NCI-H748 treated with DMSO at 0.1 percent for 48 hours (cell line): ENCODE measurements around the gene PRR13.
"Not testable (repeated sequence)": the region's sequence is repeated elsewhere in the genome, so short reads cannot be mapped to it uniquely, and the experiment has no call there.

ENCODE experiments used
- DNase-seq: peaks from one replicate; lab custom pipeline; 2025; lab: John Stamatoyannopoulos, UW

The PRR13 gene

DNA sequence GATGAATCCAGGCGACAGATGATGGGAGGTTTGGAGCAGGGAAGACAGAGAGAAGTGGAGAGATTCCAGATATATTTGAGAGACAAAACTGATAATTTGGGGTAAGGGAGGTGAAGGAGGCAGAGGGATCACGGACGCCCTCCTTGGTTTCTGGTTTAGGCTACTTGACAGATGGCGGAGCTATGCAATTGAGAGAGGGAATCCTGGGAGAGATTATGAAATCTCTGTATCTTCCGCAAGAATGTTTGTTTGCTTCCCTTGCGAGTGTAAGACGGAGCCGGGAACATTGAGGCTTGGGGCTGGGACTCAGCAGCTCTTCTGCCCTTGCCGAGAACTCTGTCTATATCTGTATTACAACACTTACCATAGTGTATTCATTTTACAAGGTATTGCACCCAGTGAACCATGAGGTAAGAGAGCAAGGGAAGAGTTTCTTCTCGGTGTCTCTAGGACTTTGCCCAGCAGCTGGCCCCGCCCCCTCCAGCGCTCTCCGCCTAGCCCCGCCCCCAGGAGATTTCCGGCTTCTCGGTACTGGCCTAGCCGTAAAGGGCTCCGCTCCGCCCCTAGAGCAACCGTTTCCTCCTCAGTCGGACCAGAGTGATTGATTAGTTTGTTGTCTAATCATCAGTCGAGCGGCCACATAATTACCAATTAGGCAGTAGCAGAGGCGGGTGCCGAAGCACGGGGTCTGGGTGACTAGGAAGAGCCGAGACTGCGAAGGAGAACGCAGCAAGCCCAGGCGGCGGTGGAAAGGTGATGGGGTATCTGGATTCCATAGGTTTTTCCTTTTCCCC is at the start of gene PRR13:
Gene PRR13, plus strand, starts transcription at position 695 of the 794 bp plus-strand sequence. CDS start 981 bp downstream, outside the sequence.
- peak; percentile 99 for DNase-seq

DNA sequence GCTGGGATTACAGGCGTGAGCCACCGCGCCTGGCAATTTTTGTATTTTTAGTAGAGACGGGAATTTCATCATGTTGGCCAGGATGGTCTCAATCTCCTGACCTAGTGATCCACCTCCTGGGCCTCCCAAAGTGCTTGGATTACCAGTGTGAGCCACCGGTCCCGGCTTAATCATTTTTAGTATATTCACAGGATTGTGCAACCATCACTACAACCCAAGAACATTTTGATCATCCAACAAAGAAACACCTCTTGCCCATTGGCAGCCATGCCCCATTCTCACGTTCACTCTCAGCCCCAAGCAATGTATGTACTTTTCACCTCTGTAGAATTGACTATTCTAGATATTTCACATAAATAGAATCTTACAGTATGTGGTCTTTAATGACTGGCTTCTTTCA is 41.6 kb upstream of the PRR13 start:
- DNase-seq: no peak

GRCh38 chr12:53402351-53402750 is 39.2 kb upstream of the PRR13 start:
- DNase-seq: not testable (repeated sequence)

DNA sequence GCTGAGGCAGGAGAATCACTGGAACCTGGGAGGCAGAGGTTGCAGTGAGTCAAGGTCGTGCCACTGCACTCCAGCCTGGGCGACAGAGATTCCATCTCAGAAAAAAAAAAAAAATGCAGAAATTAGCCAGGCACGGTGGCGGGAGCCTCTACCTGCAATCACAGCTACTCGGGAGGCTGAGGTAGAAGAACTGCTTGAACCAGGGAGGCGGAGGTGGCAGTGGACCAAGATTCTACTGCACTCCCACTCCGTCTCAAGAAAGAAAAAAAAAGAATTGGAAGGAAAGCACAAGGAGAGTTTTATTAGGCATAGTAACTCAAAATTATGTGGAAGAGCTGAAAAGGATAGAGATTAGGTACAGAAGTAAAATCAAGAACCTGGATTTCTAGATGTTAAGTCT is 38.7 kb upstream of the PRR13 start:
- DNase-seq: no peak

DNA sequence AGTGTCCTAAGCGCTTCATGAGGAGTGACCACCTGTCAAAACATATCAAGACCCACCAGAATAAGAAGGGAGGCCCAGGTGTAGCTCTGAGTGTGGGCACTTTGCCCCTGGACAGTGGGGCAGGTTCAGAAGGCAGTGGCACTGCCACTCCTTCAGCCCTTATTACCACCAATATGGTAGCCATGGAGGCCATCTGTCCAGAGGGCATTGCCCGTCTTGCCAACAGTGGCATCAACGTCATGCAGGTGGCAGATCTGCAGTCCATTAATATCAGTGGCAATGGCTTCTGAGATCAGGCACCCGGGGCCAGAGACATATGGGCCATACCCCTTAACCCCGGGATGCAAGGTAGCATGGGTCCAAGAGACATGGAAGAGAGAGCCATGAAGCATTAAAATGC is 30.6 kb upstream of the PRR13 start:
- DNase-seq: no peak

DNA sequence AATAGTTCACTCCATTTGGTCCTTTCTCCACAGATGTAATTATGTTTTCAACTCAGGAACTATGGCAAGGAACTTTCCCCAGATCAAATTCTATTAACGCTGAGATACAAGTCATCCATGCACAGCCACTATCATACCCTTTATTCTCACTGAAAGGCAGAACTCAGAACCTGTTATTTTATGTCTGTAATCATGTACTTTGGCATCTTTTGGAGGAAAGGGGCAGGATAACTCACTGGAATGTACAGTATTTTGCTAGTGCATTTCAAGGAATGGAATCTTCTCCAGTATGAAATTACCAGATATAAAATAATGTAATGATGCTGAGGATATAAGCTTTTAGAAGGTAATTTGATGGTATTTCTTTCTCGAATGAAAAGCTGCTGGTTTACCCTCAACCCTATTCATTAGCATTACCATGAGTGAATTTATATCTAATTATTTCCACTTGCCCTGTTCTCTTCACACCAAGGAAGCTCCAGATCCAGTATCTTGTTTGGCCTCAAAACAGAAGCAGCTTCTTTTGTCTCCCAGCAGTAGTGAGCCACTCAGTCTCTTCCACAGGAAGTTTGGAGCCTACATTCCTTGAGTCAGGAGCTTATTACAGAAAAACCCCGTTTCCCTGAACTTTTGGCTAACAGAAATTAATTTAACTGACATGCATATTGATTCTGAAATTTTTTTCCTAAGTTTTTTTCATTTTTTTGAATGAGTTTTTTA is 27.9 kb upstream of the PRR13 start:
- no peak for DNase-seq

DNA sequence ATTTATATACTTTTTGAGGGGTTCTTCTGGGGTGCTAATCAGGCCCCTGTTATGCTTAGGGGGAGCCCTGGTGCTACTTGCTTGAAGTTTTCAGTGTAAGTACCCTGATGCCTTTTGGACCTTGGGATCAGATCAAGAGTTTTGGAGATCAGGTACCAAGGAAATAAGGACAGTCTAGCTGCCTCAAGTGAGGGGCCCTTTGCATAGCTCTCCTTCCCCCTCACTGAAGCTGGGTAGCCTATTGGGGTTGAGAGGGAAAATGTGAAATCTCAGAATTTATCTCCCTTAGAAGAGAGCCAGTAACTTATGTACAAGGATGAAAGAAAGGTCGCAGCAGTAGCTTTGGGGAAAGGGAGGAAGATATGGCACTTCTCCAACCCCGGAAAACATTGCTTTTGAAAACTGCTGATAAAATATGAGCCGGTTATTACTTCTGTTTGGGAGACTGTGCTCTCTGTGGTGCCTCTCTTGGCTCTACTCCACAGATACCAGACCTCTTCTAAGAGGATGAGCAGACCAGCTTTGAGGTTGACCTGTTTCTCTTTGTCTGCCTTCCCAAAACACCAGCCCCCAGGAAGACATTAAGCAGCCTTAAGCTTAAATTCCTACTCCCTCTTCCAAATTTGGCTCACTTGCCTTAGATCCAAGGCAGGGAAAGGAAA is 26.6 kb upstream of the PRR13 start:
- no peak for DNase-seq

- not testable (repeated sequence) for DNase-seq
Observed at GRCh38 chr12:53415752-53416389, 25.7 kb upstream of the PRR13 start.

GRCh38 chr12:53417291-53417816 is 24.2 kb upstream of the PRR13 start:
- not testable (repeated sequence) for DNase-seq

- DNase-seq: no peak
Observed at GRCh38 chr12:53418221-53418620, 23.3 kb upstream of the PRR13 start.

DNA sequence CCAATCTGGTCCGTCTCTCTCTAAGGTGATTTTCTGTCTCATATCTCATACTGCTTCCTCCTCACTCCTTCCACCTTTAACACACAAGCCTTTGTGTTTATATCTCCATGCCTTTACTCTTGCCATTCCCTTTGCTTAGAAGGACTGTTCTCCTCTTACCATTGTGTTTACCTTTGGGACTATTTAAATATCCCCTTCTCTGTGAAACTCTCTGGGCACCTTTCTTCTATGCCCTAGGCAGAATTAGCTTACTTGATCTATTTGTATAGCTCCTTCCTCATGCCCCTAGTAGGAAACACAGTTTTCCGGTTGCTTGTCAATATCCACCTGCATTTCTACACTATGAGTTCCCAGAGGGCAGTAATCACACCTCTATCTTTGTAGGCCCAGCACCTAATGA is 21.8 kb upstream of the PRR13 start:
- DNase-seq: no peak

DNA sequence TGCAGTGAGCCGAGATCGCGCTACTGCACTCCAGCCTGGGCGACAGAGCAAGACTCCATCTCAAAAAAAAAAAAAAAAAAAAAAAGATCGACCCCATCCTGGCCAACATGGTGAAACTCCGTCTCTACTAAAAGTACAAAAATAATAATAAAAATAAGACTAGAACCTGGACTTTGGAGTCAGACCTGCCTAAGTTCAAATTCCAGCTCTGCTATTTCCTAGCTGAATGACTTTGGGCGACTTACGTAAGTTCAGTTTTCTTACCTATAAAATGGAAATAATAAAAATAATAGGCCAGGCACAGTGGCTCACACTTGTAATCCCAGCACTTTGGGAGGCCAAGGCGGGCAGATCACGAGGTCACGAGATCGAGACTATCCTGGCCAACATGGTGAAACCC is 19.3 kb upstream of the PRR13 start:
- DNase-seq: not testable (repeated sequence)

DNA sequence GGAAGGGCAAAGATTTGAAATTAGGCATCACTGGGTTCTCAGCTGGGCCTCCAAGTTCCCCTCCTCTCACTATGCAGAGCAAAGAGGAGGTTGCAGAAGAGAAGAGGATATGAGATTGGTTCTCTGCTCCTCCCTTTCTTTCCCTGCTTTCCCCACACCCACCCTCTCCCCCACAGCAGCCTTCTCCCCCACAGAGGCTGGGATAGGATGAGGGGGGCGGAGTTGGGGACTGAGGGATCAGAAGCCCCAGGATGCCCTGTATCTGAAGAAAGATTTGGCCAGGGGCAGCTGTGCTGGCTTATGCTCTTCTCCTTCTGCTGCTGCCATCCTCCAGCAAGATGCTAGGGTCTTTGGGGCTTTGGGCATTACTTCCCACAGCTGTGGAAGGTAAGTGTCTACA is 17.9 kb upstream of the PRR13 start, which contains the start of gene AMHR2:
Gene AMHR2, plus strand, starts transcription at position 259 of the 400 bp plus-strand sequence. Its CDS starts 80 bp downstream, at position 339.
- no peak for DNase-seq

DNA sequence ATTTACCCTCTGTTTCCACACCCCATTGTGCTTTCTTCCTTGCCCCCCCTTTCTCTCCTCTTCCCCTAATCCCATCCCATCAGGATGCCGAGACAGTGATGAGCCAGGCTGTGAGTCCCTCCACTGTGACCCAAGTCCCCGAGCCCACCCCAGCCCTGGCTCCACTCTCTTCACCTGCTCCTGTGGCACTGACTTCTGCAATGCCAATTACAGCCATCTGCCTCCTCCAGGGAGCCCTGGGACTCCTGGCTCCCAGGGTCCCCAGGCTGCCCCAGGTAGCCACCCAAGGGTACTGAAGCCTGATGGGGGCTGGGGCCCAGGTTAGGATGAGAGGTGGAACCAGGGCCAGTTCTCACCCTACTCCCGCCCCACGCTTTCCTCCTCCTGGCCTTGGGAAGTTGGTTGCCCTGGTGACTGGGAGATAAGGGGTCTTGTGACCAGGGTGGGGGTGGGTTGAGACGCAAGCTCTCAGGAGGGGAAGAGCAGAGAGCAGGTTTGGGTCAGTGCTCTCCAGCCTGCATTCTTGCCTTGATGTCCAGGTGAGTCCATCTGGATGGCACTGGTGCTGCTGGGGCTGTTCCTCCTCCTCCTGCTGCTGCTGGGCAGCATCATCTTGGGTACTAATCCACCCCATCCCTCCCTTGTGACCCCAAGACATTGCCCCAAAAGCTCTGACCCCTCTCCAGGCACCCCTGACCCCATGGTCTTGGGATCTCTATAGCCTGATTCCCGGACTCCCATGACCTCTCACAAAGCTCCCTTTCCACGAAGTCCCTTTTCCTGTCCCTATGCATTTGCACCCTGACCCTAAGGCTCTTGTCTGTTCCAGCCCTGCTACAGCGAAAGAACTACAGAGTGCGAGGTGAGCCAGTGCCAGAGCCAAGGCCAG is 16.7 kb upstream of the PRR13 start:
- no peak for DNase-seq

DNA sequence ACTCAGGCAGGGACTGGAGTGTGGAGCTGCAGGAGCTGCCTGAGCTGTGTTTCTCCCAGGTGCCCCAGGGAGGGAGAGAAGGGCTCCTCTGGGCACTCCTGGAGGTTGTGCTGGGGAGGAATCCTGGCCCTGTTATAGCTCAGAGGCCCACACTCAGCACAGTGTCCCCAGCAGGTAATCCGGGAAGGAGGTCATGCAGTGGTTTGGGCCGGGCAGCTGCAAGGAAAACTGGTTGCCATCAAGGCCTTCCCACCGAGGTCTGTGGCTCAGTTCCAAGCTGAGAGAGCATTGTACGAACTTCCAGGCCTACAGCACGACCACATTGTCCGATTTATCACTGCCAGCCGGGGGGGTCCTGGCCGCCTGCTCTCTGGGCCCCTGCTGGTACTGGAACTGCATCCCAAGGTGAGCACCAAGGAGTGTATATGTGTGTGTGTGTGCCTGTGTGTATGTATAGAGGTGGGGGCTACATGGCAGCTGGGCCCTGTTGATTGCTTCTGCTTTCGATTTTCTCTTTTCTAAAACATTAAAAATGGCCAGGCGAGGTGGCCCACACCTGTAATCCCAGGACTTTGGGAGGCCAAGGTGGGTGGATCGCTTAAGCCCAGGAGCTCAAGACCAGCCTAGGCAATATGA is 15.9 kb upstream of the PRR13 start:
- no peak for DNase-seq

DNA sequence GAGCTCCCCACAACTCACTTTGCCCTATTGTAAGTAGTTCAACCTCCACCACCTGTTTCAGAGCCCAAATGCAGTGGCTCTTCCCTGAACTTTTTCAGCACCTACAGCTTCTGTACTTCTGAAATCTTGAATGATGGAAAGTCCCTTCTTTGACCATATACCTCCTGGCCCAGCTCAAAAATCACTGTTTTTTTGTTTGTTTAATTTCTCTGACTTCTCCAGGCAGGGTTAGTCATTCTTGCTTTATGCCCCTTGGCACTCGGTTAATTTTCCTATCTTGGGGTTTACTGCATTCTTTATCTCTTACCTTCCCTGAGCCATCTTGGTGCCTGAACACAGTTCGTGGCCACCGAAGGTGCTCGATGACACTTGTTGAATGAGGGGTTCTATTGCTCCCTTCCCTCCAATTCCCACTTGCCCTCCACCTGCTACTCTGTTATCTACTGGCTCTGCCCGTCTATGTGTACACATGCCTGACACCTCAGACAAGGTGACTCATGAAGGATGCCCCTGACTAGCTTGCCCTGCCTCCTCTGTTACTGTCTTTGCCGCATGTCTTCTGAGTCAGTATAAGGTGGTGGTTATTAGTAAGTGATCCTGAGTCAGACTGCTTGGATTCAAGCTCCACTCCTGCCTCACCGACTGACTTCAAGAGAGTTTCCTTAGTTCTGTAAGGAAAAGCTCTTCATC is 13.5 kb upstream of the PRR13 start:
- no peak for DNase-seq

GRCh38 chr12:53428741-53429140 is 12.8 kb upstream of the PRR13 start:
- no peak for DNase-seq

GRCh38 chr12:53430116-53430515 is 11.4 kb upstream of the PRR13 start:
- no peak for DNase-seq

GRCh38 chr12:53431187-53431586 is 10.3 kb upstream of the PRR13 start:
- no peak for DNase-seq

- not testable (repeated sequence) for DNase-seq
Observed at GRCh38 chr12:53435326-53435725, 6.2 kb upstream of the PRR13 start.
